ENCODE measurements around the gene TMEM132A. TPM values are rescaled to one million over a fixed set of nuclear protein-coding genes. Genes with fewer than 3 reads are reported as not detected.
A peak's percentile ranks its signal among the peaks of the same experiment; 100 is the strongest.

The TMEM132A gene
- total and polyA plus RNA-seq, 8 donors: 3.1 to 36.7 (median 4.8) TPM

DNA sequence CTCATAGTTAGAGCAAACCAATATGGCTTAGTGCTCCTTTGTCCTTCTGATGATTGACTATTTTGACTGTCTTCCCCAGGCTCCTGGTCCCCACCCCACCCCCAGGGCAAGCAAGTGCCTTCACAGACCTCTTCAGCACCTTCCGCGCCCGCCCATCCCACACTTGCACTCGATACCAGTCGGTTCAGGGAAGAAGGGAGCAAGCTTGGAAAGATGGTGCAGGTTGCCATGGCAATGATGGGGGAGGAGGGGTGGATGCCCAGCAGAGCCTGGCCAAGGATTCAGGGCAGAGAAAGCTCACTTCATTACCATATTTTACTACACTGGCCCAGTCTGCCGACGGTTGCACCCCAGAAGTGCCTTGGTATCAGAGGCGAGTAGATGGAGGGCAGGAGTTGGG lies 2.2 kb downstream of the TMEM132A start:
- TF ChIP-seq, protein P1, sequence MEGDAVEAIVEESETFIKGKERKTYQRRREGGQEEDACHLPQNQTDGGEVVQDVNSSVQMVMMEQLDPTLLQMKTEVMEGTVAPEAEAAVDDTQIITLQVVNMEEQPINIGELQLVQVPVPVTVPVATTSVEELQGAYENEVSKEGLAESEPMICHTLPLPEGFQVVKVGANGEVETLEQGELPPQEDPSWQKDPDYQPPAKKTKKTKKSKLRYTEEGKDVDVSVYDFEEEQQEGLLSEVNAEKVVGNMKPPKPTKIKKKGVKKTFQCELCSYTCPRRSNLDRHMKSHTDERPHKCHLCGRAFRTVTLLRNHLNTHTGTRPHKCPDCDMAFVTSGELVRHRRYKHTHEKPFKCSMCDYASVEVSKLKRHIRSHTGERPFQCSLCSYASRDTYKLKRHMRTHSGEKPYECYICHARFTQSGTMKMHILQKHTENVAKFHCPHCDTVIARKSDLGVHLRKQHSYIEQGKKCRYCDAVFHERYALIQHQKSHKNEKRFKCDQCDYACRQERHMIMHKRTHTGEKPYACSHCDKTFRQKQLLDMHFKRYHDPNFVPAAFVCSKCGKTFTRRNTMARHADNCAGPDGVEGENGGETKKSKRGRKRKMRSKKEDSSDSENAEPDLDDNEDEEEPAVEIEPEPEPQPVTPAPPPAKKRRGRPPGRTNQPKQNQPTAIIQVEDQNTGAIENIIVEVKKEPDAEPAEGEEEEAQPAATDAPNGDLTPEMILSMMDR (IDR thresholded peaks at IDR 0.05): no peak
- Histone ChIP-seq H3K9me3 (no peaks in the 10 kb centered on the region), H3K36me3 (peaks cover 0 to 10% (median 0%) of the 10 kb centered on the region in 3 donors), H3K27ac (no peak overlapping the region), H3K27me3 (no peaks in the 10 kb centered on the region), H3K4me3 (no peak overlapping the region), H3K4me1 (peaks cover 0 to 4% (median 4%) of the 10 kb centered on the region in 3 donors)
- DNase-seq (no peak), FAIRE-seq (no peak), ATAC-seq (no peak)
- WGBS, 2 donors: 94 to 95% methylated on average over 8 of the region's 8 CpGs
- intact Hi-C loops (cut with DNase I): no loop called here

DNA sequence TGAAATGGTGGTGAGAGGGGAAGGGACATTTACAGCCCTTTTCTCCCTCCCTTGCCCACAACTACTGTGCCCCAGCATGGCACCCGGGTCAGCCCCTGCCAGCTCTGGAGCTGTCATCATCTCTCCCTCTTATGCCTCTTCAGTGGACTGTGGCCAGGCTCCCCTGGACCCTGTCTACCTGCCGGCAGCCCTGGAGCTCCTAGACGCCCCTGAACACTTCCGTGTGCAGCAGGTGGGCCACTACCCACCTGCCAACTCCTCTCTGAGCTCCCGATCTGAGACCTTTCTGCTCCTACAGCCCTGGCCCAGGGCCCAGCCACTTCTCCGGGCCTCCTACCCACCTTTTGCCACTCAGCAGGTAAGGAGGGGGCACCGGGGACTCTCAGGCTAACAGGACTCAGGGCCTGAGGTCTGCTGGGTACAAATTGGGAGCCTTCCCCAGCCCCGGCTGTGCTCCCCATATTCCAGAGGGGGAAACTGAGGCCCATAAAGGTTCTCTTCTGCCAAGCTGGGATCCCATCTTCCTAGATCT lies 2.9 kb downstream of the TMEM132A start:
- WGBS, 2 donors: 74 to 87% methylated on average over 8 of the region's 8 CpGs
- peaks cover 0 to 6% (median 0%) of the 10 kb centered on the region in 3 donors for H3K36me3 ChIP-seq
- intact Hi-C loops (cut with DNase I): no loop called here

DNA sequence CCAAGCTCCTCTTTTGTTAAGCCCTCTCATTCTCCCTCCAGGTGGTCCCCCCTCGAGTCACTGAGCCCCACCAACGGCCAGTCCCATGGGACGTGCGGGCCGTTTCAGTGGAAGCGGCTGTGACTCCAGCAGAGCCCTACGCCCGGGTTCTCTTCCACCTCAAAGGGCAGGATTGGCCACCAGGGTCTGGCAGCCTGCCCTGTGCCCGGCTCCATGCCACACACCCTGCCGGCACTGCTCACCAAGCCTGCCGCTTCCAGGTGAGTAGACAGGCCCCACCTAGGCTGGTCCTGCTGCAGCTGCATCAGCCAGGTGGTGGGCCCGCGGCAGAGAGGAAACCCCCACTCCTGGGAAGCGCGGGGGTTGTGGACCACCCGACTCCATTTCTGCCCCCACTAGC lies 3.3 kb downstream of the TMEM132A start:
- H3K36me3 ChIP-seq: peaks cover 0 to under 1% (median 0%) of the 10 kb centered on the region in 3 donors
- peak in 1 of 4 donors; percentile 16 for ATAC-seq
- H3K4me1 ChIP-seq: peaks cover 0 to 4% (median 4%) of the 10 kb centered on the region in 3 donors
- no peak for DNase-seq
- H3K9me3 ChIP-seq: no peaks in the 10 kb centered on the region
- H3K27ac ChIP-seq: no peak overlapping the region
- no peak for FAIRE-seq
- intact Hi-C loops (cut with DNase I): no loop called here
- no peaks in the 10 kb centered on the region for H3K27me3 ChIP-seq
- 78 to 85% methylated on average over 16 of the region's 16 CpGs for WGBS, 2 donors
- TF ChIP-seq, protein P1 (IDR thresholded peaks at IDR 0.05): no peak
- H3K4me3 ChIP-seq: no peak overlapping the region

More for the DNA sequence above, 2.9 kb downstream of the TMEM132A start:
- peaks cover 0 to 4% (median 4%) of the 10 kb centered on the region in 3 donors for H3K4me1 ChIP-seq
- TF ChIP-seq, protein P1 (IDR thresholded peaks at IDR 0.05): no peak
- ATAC-seq (no peak), DNase-seq (no peak), FAIRE-seq (no peak)
- H3K27me3 ChIP-seq: no peaks in the 10 kb centered on the region
- no peak overlapping the region for H3K27ac ChIP-seq
- no peak overlapping the region for H3K4me3 ChIP-seq
- H3K9me3 ChIP-seq: no peaks in the 10 kb centered on the region

DNA sequence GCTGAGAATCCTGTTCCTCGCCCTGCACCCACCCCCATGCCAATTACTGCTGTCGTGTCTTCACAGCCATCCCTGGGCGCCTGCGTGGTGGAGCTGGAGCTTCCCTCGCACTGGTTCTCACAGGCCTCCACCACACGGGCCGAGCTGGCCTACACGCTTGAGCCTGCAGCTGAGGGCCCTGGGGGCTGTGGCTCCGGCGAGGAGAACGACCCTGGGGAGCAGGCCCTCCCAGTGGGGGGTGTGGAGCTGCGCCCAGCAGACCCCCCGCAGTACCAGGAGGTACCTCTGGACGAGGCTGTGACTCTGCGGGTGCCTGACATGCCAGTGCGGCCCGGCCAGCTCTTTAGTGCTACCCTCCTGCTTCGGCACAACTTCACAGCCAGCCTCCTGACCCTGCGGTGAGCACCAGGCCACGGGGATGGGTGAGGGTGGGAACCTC lies 4.3 kb downstream of the TMEM132A start:
- H3K4me1 ChIP-seq: peaks cover 0 to 4% (median 4%) of the 10 kb centered on the region in 3 donors
- 82 to 83% methylated on average over 20 of the region's 20 CpGs for WGBS, 2 donors
- TF ChIP-seq, protein P1 (IDR thresholded peaks at IDR 0.05): no peak
- H3K9me3 ChIP-seq: no peaks in the 10 kb centered on the region
- no peaks in the 10 kb centered on the region for H3K36me3 ChIP-seq
- no peak for ATAC-seq
- FAIRE-seq: no peak
- no peak overlapping the region for H3K4me3 ChIP-seq
- intact Hi-C loops (cut with DNase I): no loop called here
- peak in 2 of 6 donors; percentile 45 to 58 for DNase-seq
- no peak overlapping the region for H3K27ac ChIP-seq
- H3K27me3 ChIP-seq: no peaks in the 10 kb centered on the region

DNA sequence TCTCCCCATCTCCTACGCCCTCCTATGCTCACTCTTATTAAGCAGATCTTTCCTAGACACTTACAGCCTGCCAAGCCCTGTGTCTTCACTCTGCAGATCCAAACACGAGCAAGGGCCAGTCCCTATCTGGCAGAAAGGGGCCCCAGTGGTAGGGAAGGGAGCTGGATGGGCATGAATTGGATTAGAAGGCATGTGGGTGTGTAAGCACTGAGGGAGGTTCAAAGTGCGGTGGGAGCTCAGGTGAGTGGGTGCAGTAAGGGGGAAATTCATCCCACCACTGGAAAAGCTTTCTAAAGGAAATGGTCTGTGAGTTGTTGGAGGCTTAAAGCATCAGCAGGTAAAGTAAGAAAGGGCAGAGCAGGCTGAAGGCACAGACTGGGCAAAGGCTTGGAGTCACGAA lies 5.5 kb downstream of the TMEM132A start:
- FAIRE-seq: no peak

More for the DNA sequence above, 5.5 kb downstream of the TMEM132A start:
- Histone ChIP-seq H3K27ac (no peak overlapping the region), H3K4me3 (no peak overlapping the region), H3K4me1 (peaks cover 0 to 4% (median 3%) of the 10 kb centered on the region in 3 donors), H3K27me3 (no peaks in the 10 kb centered on the region), H3K36me3 (no peaks in the 10 kb centered on the region), H3K9me3 (no peaks in the 10 kb centered on the region)
- 76 to 78% methylated on average over 4 of the region's 4 CpGs for WGBS, 2 donors
- intact Hi-C loops (cut with DNase I): no loop called here
- ATAC-seq (no peak), DNase-seq (no peak)
- TF ChIP-seq, protein P1 (IDR thresholded peaks at IDR 0.05): no peak

Data from pancreas (tissue), 10 donors.